IPS-11a (cell line): ENCODE measurements around the gene STYXL1.
A peak's percentile ranks its signal among the peaks of the same experiment; 100 is the strongest.
"Not testable (repeated sequence)": the region's sequence is repeated elsewhere in the genome, so short reads cannot be mapped to it uniquely, and the experiment has no call there.

Experiments used
- H3K4me3 ChIP-seq: one replicate; pipeline ENCODE4 v1.5.1; 2013; ENCODE audit warnings: low read depth, low read length, control low read depth

The STYXL1 gene

DNA sequence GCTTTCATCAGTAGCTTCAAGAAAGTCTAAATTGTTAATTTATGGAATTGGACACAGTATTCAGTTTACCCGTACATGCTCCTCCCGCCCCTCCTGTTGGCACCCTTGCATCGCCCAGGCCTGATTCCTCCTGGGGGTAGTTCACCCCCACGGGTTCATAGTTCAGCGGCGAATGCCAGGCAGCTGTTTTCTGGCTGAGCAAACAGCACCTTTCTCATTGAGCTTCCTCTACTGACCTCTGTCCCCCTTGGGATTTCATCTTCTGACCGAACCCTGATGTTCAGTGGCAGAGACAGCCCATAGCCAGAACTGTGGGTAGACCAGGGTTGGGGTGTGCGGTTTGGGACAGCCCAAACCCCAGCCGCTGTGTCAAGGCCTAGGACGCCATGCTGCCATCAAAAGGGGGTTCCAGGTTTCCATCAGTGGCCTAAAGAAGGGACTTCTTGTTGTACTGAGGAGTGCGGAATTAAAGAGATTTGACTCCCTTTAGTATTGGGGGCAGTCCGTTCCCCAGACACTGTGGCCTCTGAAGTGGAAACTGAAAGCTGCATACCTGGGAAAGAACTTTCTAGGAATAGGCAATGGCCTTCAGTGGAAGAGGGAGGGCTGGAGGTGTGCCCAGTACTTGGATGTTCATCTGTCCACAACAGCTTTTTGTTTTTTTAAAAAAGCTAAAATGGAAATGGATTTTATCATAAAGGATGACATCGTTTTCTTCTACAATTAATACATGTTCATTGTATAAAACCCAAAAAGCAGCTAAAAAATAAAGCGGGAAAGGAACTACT, 19.1 kb upstream of the STYXL1 start:
- H3K4me3 ChIP-seq, result no peak overlapping the region

- H3K4me3 ChIP-seq, result no peak overlapping the region
These were observed 17.3 kb upstream of the STYXL1 start for GRCh38 chr7:76065016-76065612.

DNA sequence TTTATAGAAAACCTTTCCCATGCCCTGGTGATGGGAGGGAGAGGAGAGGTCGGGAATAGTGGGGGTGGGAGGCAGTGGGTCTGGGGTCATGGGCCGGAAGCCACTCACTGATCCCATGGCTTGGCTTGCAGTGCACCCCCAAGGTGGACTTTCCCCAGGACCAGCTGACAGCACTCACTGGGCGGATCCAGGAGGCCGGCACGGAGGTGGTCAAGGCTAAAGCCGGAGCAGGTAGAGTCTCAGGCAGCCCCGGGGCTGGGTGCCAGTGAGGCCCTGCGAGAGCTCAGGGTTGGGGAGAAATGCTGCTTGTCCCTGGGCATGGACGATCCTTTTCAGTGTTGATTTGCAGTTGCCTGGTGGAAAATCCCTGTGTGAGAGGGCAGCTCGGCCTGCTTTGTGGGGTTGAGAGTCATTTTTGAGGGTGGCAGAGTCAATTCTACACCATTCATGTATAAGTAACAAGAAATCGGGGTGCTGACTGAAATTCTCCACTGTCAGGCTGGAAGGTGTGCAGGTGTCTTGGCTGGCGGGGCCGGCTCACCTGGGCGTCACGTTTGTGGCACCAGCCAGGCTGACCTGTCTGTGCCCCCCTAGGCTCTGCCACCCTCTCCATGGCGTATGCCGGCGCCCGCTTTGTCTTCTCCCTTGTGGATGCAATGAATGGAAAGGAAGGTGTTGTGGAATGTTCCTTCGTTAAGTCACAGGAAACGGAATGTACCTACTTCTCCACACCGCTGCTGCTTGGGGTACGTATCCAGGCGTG, 16.6 kb upstream of the STYXL1 start:
- no peak overlapping the region for H3K4me3 ChIP-seq

DNA sequence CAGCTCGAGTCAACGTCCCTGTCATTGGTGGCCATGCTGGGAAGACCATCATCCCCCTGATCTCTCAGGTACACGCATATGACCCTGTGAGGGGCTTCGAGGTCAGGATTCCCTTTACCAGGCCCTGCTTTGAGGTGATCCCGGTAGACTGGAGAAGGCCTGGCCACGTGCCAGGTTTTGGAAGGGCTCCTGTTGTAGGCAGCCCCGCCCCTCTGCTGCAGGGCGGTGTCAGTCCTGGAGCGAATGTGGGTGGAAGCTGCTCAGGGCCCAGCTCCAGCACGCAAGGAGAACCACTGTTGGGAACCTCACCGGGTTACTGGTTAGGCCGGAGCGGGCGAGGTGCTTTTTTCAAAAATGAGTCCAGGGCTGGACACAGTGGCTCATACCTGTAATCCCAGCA, 15.7 kb upstream of the STYXL1 start:
- no peak overlapping the region for H3K4me3 ChIP-seq

DNA sequence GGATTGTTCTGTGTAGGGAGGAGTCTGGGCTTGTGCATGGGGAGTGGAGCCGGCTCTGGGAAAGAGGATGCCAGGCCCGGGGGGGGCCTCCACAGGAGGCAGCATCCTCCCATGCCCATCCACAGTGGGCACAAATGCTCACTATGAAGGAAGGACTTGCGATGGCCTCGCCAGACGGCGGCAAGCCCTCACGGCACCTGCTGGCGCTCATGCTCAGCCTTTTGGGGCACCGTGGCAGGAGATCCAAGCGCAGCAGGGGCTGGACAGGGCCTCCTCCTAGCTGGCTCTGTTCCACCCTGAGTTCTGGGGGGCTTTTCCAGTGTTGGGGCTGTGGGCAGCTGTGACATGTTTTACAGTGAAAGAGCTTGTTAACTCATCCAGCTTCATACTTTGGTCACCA, 15.3 kb upstream of the STYXL1 start:
- H3K4me3 ChIP-seq, result no peak overlapping the region

DNA sequence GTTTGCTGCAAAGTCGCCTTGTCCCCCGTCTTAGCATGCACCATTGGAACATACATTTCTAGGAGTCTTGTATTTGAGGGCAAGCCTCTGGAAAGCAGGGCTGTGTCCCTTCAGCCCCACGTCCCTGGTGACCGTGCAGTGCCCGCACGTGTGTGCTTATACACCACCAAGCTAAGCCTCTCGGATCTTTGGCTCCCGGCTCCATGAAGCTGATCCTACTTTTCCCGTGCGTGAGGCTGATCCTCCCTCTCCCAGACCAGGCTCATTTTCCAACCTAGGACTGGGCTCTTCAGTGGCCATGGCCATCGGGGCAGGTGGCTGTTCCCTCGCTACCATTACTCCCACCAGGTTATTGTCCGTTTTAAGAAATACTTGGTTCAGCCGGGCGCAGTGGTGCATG, 14.5 kb upstream of the STYXL1 start:
- H3K4me3 ChIP-seq, result no peak overlapping the region

DNA sequence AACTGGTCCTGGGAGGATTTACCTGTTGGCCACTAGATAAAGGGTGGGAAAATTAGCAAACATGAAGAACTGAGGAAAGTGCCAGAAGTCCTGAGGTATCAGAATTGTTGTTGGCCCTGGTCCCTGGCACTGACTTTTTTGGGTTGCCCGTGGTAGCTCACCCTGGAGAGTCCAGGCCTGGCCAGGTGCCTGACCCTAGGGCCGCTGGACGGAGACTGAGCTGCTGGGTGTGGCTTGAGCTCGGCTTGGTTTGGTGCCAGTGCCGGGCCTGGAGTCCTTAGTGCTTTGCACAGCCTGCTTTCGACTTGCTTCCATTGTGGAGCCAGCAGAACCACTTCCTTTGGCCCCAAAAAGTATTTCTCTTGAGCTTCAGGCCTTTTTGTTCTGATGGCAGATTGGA, 13.0 kb upstream of the STYXL1 start:
- H3K4me3 ChIP-seq, result no peak overlapping the region

GRCh38 chr7:76058745-76059144, 10.9 kb upstream of the STYXL1 start:
- not testable (repeated sequence) for H3K4me3 ChIP-seq

- no peak overlapping the region for H3K4me3 ChIP-seq
These were observed 10.0 kb upstream of the STYXL1 start for GRCh38 chr7:76057813-76058145.

DNA sequence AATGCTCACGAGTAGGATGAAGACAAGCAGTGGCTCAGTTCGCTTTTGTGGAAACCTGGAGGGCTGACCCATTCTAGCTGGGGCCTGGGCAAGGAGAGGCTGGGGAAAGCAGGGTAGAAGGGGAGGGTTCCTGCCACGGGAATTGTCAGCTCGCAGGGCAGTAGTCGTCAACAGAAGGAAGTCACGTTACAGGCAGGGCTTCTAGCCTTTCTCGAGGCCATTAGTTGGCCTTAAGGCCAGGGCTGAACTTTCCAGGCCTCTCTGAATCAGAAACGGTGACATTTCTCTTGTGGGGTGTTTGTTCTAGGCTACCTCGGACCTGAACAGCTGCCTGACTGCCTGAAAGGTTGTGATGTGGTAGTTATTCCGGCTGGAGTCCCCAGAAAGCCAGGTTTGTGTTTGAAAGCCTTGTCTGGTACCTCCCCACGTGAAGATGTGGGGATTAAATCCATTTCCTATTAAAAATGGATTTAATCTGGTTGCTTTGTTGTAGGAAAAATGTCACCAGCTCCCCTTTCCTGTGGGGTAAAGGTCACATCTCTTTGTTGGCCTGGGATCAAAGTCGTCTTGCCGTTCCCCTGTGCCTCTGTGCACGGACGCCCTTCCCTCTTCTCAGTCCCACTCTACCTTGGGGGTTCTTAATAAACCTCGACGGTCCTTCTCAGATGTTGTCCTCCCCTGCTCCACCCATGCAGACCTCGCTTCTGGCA, 9.5 kb upstream of the STYXL1 start:
- H3K4me3 ChIP-seq, result no peak overlapping the region

GRCh38 chr7:76056241-76056640, 8.4 kb upstream of the STYXL1 start:
- H3K4me3 ChIP-seq, result no peak overlapping the region

- no peak overlapping the region for H3K4me3 ChIP-seq
These were observed 6.6 kb upstream of the STYXL1 start for GRCh38 chr7:76054123-76055120.

GRCh38 chr7:76053461-76053860, 5.7 kb upstream of the STYXL1 start:
- H3K4me3 ChIP-seq, result no peak overlapping the region

- not testable (repeated sequence) for H3K4me3 ChIP-seq
These were observed 4.9 kb upstream of the STYXL1 start for GRCh38 chr7:76052681-76053080.

- H3K4me3 ChIP-seq, result no peak overlapping the region
These were observed 4.0 kb upstream of the STYXL1 start for GRCh38 chr7:76051840-76052239.

DNA sequence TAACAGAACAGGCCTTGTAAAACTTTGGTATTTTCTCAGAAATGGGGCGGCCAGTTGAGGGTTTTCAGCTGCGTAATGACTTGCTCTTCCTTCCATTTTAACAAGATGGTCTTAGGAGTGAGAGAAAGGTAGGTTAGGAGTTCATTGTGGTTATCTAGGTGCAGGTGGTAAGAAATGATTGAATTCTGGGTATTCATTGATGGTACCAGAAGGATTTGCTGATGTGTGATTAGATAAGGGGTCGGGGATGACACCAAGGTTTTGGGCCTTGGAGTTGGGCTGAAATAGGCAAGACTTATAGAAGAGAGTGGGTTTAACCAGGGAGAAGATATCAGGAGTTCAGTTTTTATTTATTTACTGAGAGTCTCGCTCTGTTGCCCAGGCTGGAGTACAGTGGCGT, 2.7 kb upstream of the STYXL1 start:
- H3K4me3 ChIP-seq, result no peak overlapping the region

GRCh38 chr7:76049295-76049694, 1.5 kb upstream of the STYXL1 start:
- no peak overlapping the region for H3K4me3 ChIP-seq

DNA sequence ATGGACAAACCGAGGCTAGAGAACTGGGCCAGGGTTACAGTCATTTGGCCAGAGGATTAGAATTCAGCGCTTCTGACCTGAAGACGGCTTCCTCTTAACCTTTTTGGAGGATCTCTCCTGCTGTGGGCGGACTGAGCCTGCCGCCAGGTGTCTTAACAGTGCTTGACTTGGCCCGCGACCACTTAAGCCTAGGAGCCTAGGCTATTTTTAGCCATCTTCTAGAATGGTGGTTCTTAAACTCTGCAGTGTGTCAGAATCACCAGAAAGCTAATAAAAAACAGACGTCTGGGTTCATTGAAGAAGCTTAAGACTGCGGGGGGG, 828 bp upstream of the STYXL1 start:
- H3K4me3 ChIP-seq, result peak overlapping the region; percentile 98

DNA sequence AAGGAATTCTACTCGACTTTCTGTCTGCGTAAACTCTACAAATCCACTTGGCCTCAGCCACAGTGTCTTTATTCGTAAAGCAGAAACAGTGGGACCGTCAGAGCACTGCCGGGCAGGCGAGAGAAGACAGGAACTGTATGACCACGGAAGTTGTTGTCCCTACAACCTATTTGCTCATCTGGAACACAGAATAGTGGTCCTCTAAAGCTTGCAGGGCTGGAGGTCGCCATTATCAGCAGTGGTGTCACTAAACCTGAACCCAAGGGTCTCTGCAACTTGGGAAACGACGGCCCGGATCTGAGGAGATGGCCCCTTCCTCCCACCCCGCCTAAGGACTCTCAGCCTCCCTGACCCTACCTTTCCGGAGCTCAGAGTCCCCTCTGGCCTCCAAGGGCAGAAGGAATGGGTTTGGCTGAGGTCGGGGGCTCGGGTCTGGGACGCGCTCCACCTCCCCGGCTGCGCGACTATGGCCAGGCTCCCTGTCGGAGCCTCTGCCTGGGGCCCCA, 442 bp downstream of the STYXL1 start:
- peak overlapping the region; percentile 98 for H3K4me3 ChIP-seq

DNA sequence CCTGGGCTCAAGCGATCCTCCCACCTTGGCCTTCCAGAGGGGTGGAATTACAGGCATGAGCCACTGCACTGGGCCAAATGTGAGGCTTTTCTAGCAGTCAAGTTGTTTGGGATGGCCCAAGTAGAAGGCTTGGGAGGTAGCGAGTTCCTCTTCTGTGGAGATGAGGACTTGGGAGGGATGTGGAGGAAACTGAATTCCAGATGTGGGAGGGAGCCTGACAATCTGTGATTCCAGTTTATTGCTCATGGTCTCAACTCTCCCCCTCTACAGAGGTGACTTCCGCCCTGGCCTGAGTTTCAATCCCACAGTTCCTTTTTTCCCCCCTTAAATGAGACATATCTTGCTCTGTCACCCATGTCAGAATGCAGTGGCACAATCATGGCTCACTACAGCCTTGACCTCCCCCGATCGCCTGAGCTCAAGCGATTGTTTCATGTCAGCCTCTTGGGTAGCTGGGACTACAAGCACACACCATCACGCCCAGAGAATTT, 3.4 kb downstream of the STYXL1 start:
- H3K4me3 ChIP-seq, result no peak overlapping the region
